HG03432 (cell line): ENCODE results near the gene AHRR.
"Not testable (repeated sequence)": the region's sequence is repeated elsewhere in the genome, so short reads cannot be mapped to it uniquely, and the experiment has no call there.

Source experiments
- ATAC-seq: cut with Tn5 transposase; IDR thresholded peaks from one replicate; pipeline ENCODE4 v1.9.1; 2021; ENCODE audit warnings: mild to moderate bottlenecking, moderate library complexity; ENCODE audit not compliant: unreplicated experiment

The AHRR gene

GRCh38 chr5:390623-391491 is 69.3 kb downstream of the AHRR start:
- ATAC-seq: no peak

GRCh38 chr5:392431-392988 is 71.0 kb downstream of the AHRR start:
- peak; percentile 83 for ATAC-seq

GRCh38 chr5:393846-394275 is 72.3 kb downstream of the AHRR start:
- ATAC-seq: no peak

- no peak for ATAC-seq
Observed at GRCh38 chr5:394671-395155, 73.2 kb downstream of the AHRR start.

GRCh38 chr5:395156-395920 is 73.8 kb downstream of the AHRR start:
- ATAC-seq: no peak

GRCh38 chr5:395921-396530 is 74.5 kb downstream of the AHRR start:
- ATAC-seq: no peak

GRCh38 chr5:396531-396961 is 75.0 kb downstream of the AHRR start:
- no peak for ATAC-seq

GRCh38 chr5:398141-398474 is 76.6 kb downstream of the AHRR start:
- not testable (repeated sequence) for ATAC-seq

- ATAC-seq: no peak
Observed at GRCh38 chr5:398475-399295, 77.2 kb downstream of the AHRR start.

- ATAC-seq: peak; percentile 77
Observed at GRCh38 chr5:399296-400281, 78.1 kb downstream of the AHRR start.

GRCh38 chr5:400282-401145 is 79.0 kb downstream of the AHRR start:
- ATAC-seq: peak; percentile 23

GRCh38 chr5:401146-402034 is 79.9 kb downstream of the AHRR start:
- no peak for ATAC-seq

GRCh38 chr5:402219-402614 is 80.7 kb downstream of the AHRR start:
- ATAC-seq: not testable (repeated sequence)

- peak; percentile 65 for ATAC-seq
Observed at GRCh38 chr5:402615-403359, 81.3 kb downstream of the AHRR start.

- no peak for ATAC-seq
Observed at GRCh38 chr5:403995-404394, 82.5 kb downstream of the AHRR start.

GRCh38 chr5:404666-405241 is 83.2 kb downstream of the AHRR start:
- no peak for ATAC-seq
